SH-SY5Y (cell line): ENCODE results near the gene CRIM1.

Experiments
- GATA2 ChIP-seq: IDR thresholded peaks from 2 replicates; pipeline ENCODE4 v1.6.1; 2011; ENCODE audit warnings: mild to moderate bottlenecking, low read depth, low read length
- GATA3 ChIP-seq: IDR thresholded peaks from 2 replicates; pipeline ENCODE4 v1.6.1; 2011; ENCODE audit warnings: low read depth, mild to moderate bottlenecking, low read length, moderate library complexity

- TF ChIP-seq GATA2: no peak
- no peak for TF ChIP-seq GATA3
Observed at GRCh38 chr2:36540986-36541754, 185.6 kb downstream of the CRIM1 start.
